AG09309 (cell line): ENCODE results near the gene MRPS17.

Experiments used
- DNase-seq: peaks from one replicate; pipeline ENCODE4 v3.0.0-alpha.2; 2010; ENCODE audit warnings: low read depth
- H3K4me3 ChIP-seq: 2 replicates; pipeline ENCODE4 v1.5.1; 2011; ENCODE audit warnings: mild to moderate bottlenecking, low read depth, low read length, moderate library complexity; ENCODE audit not compliant: control insufficient read depth
- CTCF ChIP-seq: IDR thresholded peaks from 2 replicates; pipeline ENCODE4 v1.5.1; 2011; ENCODE audit warnings: mild to moderate bottlenecking, low read depth, low read length, inconsistent platforms; ENCODE audit not compliant: insufficient read depth, control insufficient read depth; ENCODE audit errors: missing control alignments

MRPS17 gene

DNA sequence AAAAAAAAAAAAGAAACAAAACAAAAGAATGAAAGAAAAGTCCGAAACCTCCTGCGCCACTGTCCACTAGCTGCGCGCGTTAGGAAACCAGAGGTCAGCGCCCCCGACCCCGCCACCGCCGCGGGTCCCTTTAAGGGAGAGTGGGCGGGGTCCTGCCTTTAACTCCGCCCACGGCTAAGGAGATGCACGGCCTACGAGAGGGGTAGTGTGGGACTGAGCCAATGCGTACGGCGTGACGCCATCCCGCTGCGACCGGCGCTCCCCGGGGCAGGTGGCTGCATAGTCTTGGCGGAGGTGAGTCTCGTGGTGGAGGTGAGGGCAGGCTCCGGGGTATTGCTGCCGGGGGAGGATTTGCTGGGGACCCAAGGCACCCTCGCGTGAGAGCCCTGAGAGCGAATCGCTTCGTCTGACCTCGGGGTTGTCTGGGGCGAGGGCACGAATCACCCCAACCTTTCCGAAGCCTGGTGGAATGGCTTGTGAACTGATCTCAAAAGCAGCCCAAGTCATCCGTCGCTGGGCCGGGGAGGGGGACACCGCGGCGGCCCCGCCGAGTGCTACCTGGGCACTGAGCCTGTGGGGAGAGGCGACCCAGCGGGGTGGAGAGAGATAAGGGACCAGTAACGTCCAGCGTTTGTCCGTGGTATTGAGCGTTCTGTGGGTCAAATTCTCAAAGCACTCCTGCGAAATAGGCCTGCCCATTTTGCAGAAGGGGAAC lies at the start of gene MRPS17:
Gene MRPS17, plus strand, starts transcription at position 241 of the 715 bp plus-strand sequence. CDS start 1,319 bp downstream, outside the sequence.
- no peak for DNase-seq
- H3K4me3 ChIP-seq: peak within 1 kb of the TSS; percentile 73
- TF ChIP-seq CTCF: no peak

- no peak overlapping the region for H3K4me3 ChIP-seq
- DNase-seq: no peak
- no peak for TF ChIP-seq CTCF
Measured at GRCh38 chr7:55903985-55904759, 47.5 kb upstream of the MRPS17 start.

DNA sequence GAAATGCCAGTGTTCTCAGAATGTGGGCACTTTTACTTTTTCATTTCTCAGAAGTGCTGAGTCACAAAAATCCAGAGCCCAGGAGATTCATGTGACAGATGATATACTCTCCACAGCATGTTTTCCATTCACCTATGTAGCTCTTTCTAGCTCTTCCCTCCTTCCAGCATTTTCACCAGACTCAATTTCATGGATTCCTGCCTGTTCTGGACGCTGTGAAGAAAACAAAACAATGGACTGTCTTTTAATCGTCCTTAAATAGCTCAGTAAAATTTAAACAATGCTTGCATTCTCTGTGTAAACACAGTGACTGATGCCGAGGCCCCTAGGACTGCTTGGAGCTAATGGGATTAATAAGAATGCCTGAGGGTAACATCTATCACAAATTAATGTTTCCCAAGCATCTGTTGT lies 38.9 kb upstream of the MRPS17 start:
- no peak for TF ChIP-seq CTCF
- H3K4me3 ChIP-seq: no peak overlapping the region
- no peak for DNase-seq

DNA sequence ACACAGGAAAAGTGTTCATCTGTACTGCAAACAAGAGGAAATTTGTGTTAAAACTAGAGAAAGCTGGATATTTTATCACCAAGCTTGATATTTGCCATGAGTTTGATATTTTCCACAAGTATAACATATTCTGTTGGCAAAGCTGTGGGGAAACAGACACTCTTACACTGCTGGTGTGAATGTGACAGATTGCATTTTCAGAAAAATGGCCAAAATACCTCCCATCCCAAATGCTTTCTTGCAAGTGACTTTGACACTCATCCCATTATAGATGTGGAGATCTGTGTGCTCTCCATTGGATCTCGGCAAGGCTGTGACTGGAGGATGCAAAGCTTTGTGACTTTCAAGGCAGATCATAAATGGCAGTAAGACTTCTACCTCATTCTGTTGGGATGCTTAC lies 33.9 kb upstream of the MRPS17 start:
- DNase-seq: no peak

GRCh38 chr7:55928006-55928767 lies 23.5 kb upstream of the MRPS17 start:
- no peak overlapping the region for H3K4me3 ChIP-seq
- no peak for DNase-seq
- TF ChIP-seq CTCF: no peak

More for the DNA sequence above, 33.9 kb upstream of the MRPS17 start:
- TF ChIP-seq CTCF: no peak
- H3K4me3 ChIP-seq: no peak overlapping the region

DNA sequence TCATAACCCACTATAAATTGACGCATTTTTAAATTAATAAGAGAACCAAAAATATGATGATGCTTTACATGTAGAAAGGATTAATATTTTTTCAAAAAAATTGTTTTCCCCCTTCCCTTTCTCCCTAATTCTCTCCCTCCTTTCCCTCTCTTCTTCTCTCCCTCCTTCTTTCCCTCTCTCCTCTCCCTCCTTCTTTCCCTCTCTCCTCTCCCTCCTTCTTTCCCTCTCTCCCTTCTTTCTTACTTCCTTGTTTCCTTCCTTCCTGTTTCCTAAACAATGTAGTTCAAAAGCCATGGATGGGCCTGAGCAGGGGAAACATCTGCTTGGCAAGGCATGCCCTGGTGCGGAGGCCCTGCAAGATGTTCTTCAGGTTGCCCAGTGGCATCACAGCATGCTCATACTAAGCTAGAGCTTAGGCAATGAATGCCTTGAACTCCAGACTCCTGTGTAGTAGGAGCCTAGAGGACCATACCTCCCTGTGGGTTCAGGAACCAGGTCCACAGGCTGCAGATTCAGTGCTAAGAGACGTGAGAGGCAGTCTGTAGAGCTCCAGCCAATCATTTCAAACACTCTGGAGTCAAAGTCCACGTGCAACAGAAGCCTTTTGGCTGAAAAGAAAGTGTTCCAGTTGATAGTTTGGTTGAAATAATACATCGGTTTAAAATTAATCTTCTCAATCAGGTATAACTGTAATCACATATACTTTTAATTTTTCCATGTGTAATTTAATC lies 20.1 kb upstream of the MRPS17 start:
- DNase-seq: no peak
- H3K4me3 ChIP-seq: no peak overlapping the region
- no peak for TF ChIP-seq CTCF
